Prostate gland (tissue), 2 donors: ENCODE data around the gene TEAD4.

Source experiments
- CTCF ChIP-seq, 4 experiments: fragments of 200-600 bp in 2 of 4; fragments of 450-650 bp in 2 of 4; sonication (generic) in 2 of 4; IDR thresholded peaks; 1 replicate in 3 of 4; 2 replicates in 1 of 4; pipeline ENCODE4 v1.5.1; 2016 to 2019; ENCODE audit warnings: antibody characterized with exemption in 4 of 4, mild to moderate bottlenecking in 2 of 4, moderate library complexity in 2 of 4
- POLR2A ChIP-seq: fragments of 450-650 bp; IDR thresholded peaks from one replicate; pipeline ENCODE4 v1.6.1; 2016; ENCODE audit warnings: antibody characterized with exemption, mild to moderate bottlenecking
- POLR2AphosphoS5 ChIP-seq: sonication (generic); formaldehyde crosslinking; IDR thresholded peaks from one replicate; pipeline ENCODE4 v1.6.1; 2017; ENCODE audit warnings: antibody characterized with exemption

GRCh38 chr12:2999265-2999841 is 40.2 kb downstream of the TEAD4 start:
- TF ChIP-seq POLR2A (no peak), CTCF (IDR thresholded peaks at IDR 0.05) (no peak), POLR2AphosphoS5 (no peak)
